Trophoblast cell (in vitro differentiated cells and primary cell): Measurements from ENCODE around the gene PCNT.

Experiments
- DNase-seq, 2 donors: peaks; one replicate each; pipeline ENCODE4 v3.0.0-alpha.2; 2016
- H2AFZ ChIP-seq: 2 replicates; pipeline ENCODE4 v1.6.1; 2013; ENCODE audit warnings: low read length, moderate library complexity, mild to moderate bottlenecking; ENCODE audit not compliant: insufficient read depth, poor library complexity
- H2AK5ac ChIP-seq: 2 replicates; pipeline ENCODE4 v1.6.1; 2013; ENCODE audit warnings: mild to moderate bottlenecking, low read length
- H2BK120ac ChIP-seq: 2 replicates; pipeline ENCODE4 v1.6.1; 2013; ENCODE audit warnings: low read length, mild to moderate bottlenecking, moderate library complexity; ENCODE audit not compliant: insufficient read depth, poor library complexity
- H2BK12ac ChIP-seq: 2 replicates; pipeline ENCODE4 v1.6.1; 2013; ENCODE audit warnings: mild to moderate bottlenecking, low read length, moderate library complexity
- H2BK5ac ChIP-seq: 2 replicates; pipeline ENCODE4 v1.6.1; 2013; ENCODE audit warnings: low read length, low read depth, moderate library complexity, mild to moderate bottlenecking; ENCODE audit not compliant: poor library complexity
- H3K14ac ChIP-seq: 2 replicates; pipeline ENCODE4 v1.6.1; 2013; ENCODE audit warnings: mild to moderate bottlenecking, low read length
- H3K18ac ChIP-seq: 2 replicates; pipeline ENCODE4 v1.6.1; 2013; ENCODE audit warnings: mild to moderate bottlenecking, low read length
- H3K23ac ChIP-seq: 2 replicates; pipeline ENCODE4 v1.6.1; 2013; ENCODE audit warnings: low read length
- H3K27ac ChIP-seq: 2 replicates; pipeline ENCODE4 v1.5.1; 2013; ENCODE audit warnings: low read depth, mild to moderate bottlenecking, inconsistent platforms, low read length, moderate library complexity
- H3K27me3 ChIP-seq: 2 replicates; pipeline ENCODE4 v1.6.1; 2013; ENCODE audit warnings: inconsistent platforms, mild to moderate bottlenecking, low read length, moderate library complexity; ENCODE audit not compliant: insufficient read depth
- H3K36me3 ChIP-seq, 2 experiments: 1 replicate in 1 of 2; 2 replicates in 1 of 2; pipeline ENCODE4 v1.6.1; 2013; ENCODE audit warnings: low read length in 2 of 2, mild to moderate bottlenecking in 2 of 2, moderate library complexity in 1 of 2; ENCODE audit not compliant: insufficient read depth in 2 of 2, control insufficient read depth in 1 of 2
- H3K4ac ChIP-seq: 2 replicates; pipeline ENCODE4 v1.6.1; 2013; ENCODE audit warnings: low read depth, mild to moderate bottlenecking, low read length, moderate library complexity
- H3K4me1 ChIP-seq, 2 experiments: 1 replicate in 1 of 2; 2 replicates in 1 of 2; pipeline ENCODE4 v1.6.1; 2013; ENCODE audit warnings: low read length in 2 of 2, mild to moderate bottlenecking in 2 of 2, moderate library complexity in 1 of 2; ENCODE audit not compliant: insufficient read depth in 2 of 2, control insufficient read depth in 1 of 2
- H3K4me2 ChIP-seq: 2 replicates; pipeline ENCODE4 v1.6.1; 2013; ENCODE audit warnings: inconsistent platforms, mild to moderate bottlenecking, low read length, moderate library complexity
- H3K4me3 ChIP-seq: 2 replicates; pipeline ENCODE4 v1.5.1; 2013; ENCODE audit warnings: mild to moderate bottlenecking, low read depth, low read length, inconsistent platforms
- H3K79me1 ChIP-seq: one replicate; pipeline ENCODE4 v1.6.1; 2013; ENCODE audit warnings: low read length
- H3K79me2 ChIP-seq: 2 replicates; pipeline ENCODE4 v1.6.1; 2013; ENCODE audit warnings: low read length, mild to moderate bottlenecking; ENCODE audit not compliant: control insufficient read depth, insufficient read depth, poor library complexity
- H3K9ac ChIP-seq: 2 replicates; pipeline ENCODE4 v1.6.1; 2013; ENCODE audit warnings: mild to moderate bottlenecking, low read length
- H3K9me3 ChIP-seq: 2 replicates; pipeline ENCODE4 v1.6.1; 2013; ENCODE audit warnings: low read depth, mild to moderate bottlenecking, control low read depth, inconsistent platforms, low read length; ENCODE audit not compliant: insufficient read depth
- H4K12ac ChIP-seq: 2 replicates; pipeline ENCODE4 v1.6.1; 2013; ENCODE audit warnings: low read depth, mild to moderate bottlenecking, low read length, moderate library complexity
- H4K8ac ChIP-seq: 2 replicates; pipeline ENCODE4 v1.6.1; 2013; ENCODE audit warnings: low read depth, mild to moderate bottlenecking, low read length, moderate library complexity
- H4K91ac ChIP-seq: one replicate; pipeline ENCODE4 v1.6.1; 2013; ENCODE audit warnings: low read depth, mild to moderate bottlenecking, low read length, moderate library complexity
- WGBS: extraction: QIAGEN DNeasy Blood & Tissue Kit; methylation state at CpG from one replicate; pipeline ENCODE4 v1.1.7; 2013; ENCODE audit warnings: missing lambda C conversion rate; ENCODE audit not compliant: insufficient read length, insufficient coverage; ENCODE audit errors: extremely low coverage; 5-methylcytosine and 5-hydroxymethylcytosine counted together

Gene PCNT

GRCh38 chr21:46413365-46413696, 89.4 kb downstream of the PCNT start:
- Histone ChIP-seq H2BK120ac (no peak overlapping the region), H3K4me3 (no peak overlapping the region), H3K23ac (no peak overlapping the region), H3K14ac (no peak overlapping the region), H3K79me2 (no peaks in the 10 kb centered on the region), H4K8ac (no peak overlapping the region), H4K91ac (no peak overlapping the region), H2BK12ac (no peak overlapping the region), H3K4me2 (no peak overlapping the region), H3K4ac (no peak overlapping the region), H2BK5ac (no peak overlapping the region), H3K27me3 (no peaks in the 10 kb centered on the region), H4K12ac (no peak overlapping the region), H3K18ac (no peak overlapping the region), H3K27ac (no peak overlapping the region), H2AK5ac (no peak overlapping the region), H3K9me3 (peaks cover 2% of the 10 kb centered on the region), H3K36me3 (peaks cover 46 to 53% of the 10 kb centered on the region in 2 experiments), H3K9ac (no peak overlapping the region), H3K4me1 (peaks cover 2 to 4% of the 10 kb centered on the region in 2 experiments), H3K79me1 (no peaks in the 10 kb centered on the region), H2AFZ (no peak overlapping the region)
- no CpG with 5 or more reads among the region's 9 CpGs for whole genome bisulfite sequencing
- DNase-seq = no peak

GRCh38 chr21:46414965-46415275, 91.0 kb downstream of the PCNT start:
- no peak for DNase-seq

GRCh38 chr21:46416551-46416950, 92.6 kb downstream of the PCNT start:
- no peak for DNase-seq
- Histone ChIP-seq H2BK12ac (no peak overlapping the region), H2BK5ac (no peak overlapping the region), H4K8ac (no peak overlapping the region), H3K4me3 (no peak overlapping the region), H3K27me3 (no peaks in the 10 kb centered on the region), H3K36me3 (peaks cover 63 to 66% of the 10 kb centered on the region in 2 experiments), H3K4ac (no peak overlapping the region), H4K12ac (no peak overlapping the region), H3K9ac (no peak overlapping the region), H3K79me1 (no peaks in the 10 kb centered on the region), H4K91ac (no peak overlapping the region), H2AFZ (no peak overlapping the region), H3K14ac (no peak overlapping the region), H3K4me1 (peaks cover 0 to 2% of the 10 kb centered on the region in 2 experiments), H3K9me3 (peaks cover 7% of the 10 kb centered on the region), H3K79me2 (no peaks in the 10 kb centered on the region), H2AK5ac (no peak overlapping the region), H3K18ac (no peak overlapping the region), H3K23ac (no peak overlapping the region), H3K27ac (no peak overlapping the region), H2BK120ac (no peak overlapping the region), H3K4me2 (no peak overlapping the region)
- whole genome bisulfite sequencing = no CpG with 5 or more reads among the region's 20 CpGs

More at GRCh38 chr21:46414965-46415275, 91.0 kb downstream of the PCNT start:
- Histone ChIP-seq H3K9me3 (peaks cover 5% of the 10 kb centered on the region), H4K8ac (no peak overlapping the region), H4K91ac (no peak overlapping the region), H3K4ac (no peak overlapping the region), H2BK12ac (no peak overlapping the region), H3K27ac (no peak overlapping the region), H2BK5ac (no peak overlapping the region), H2AFZ (no peak overlapping the region), H3K4me3 (no peak overlapping the region), H3K4me1 (peaks cover 1 to 4% of the 10 kb centered on the region in 2 experiments), H2BK120ac (no peak overlapping the region), H3K36me3 (peaks cover 59 to 63% of the 10 kb centered on the region in 2 experiments), H3K27me3 (no peaks in the 10 kb centered on the region), H4K12ac (no peak overlapping the region), H3K23ac (no peak overlapping the region), H3K79me2 (no peaks in the 10 kb centered on the region), H3K4me2 (no peak overlapping the region), H3K14ac (no peak overlapping the region), H2AK5ac (no peak overlapping the region), H3K9ac (no peak overlapping the region), H3K18ac (no peak overlapping the region), H3K79me1 (no peaks in the 10 kb centered on the region)
- no CpG with 5 or more reads among the region's 13 CpGs for WGBS

- H3K9me3 ChIP-seq = peaks cover 7% of the 10 kb centered on the region
- H2AFZ ChIP-seq = no peak overlapping the region
- no peak overlapping the region for H3K4ac ChIP-seq
- H3K4me3 ChIP-seq = no peak overlapping the region
- H3K79me1 ChIP-seq = no peaks in the 10 kb centered on the region
- H3K4me1 ChIP-seq = no peaks in the 10 kb centered on the region
- WGBS = no CpG with 5 or more reads among the region's 25 CpGs
- H3K27me3 ChIP-seq = no peaks in the 10 kb centered on the region
- no peak overlapping the region for H2BK120ac ChIP-seq
- no peak overlapping the region for H3K9ac ChIP-seq
- H3K4me2 ChIP-seq = no peak overlapping the region
- no peak overlapping the region for H3K27ac ChIP-seq
- H3K14ac ChIP-seq = no peak overlapping the region
- H4K91ac ChIP-seq = no peak overlapping the region
- no peak overlapping the region for H4K8ac ChIP-seq
- no peak overlapping the region for H2BK12ac ChIP-seq
- H3K79me2 ChIP-seq = no peaks in the 10 kb centered on the region
- no peak overlapping the region for H2AK5ac ChIP-seq
- no peak for DNase-seq
- no peak overlapping the region for H2BK5ac ChIP-seq
- no peak overlapping the region for H4K12ac ChIP-seq
- H3K23ac ChIP-seq = no peak overlapping the region
- H3K18ac ChIP-seq = no peak overlapping the region
- H3K36me3 ChIP-seq = peaks cover 63 to 64% of the 10 kb centered on the region in 2 experiments
Observed at GRCh38 chr21:46418265-46418946, 94.5 kb downstream of the PCNT start.
